Fibroblast of villous mesenchyme (primary cell): ENCODE measurements around the gene IGF2R. TPM values are rescaled to one million over a fixed set of nuclear protein-coding genes. Genes with fewer than 3 reads are reported as not detected.

Experiments
- DNase-seq: peaks from one replicate; pipeline ENCODE4 v3.0.0-alpha.2; 2010; ENCODE audit warnings: low read depth
- H3K4me3 ChIP-seq: 2 replicates; pipeline ENCODE4 v1.5.1; 2011; ENCODE audit warnings: low read depth, mild to moderate bottlenecking, low read length
- CTCF ChIP-seq: IDR thresholded peaks from 2 replicates; pipeline ENCODE4 v1.5.1; 2012; ENCODE audit warnings: low read depth, mild to moderate bottlenecking, low read length; ENCODE audit not compliant: insufficient read depth
- total RNA-seq: library from RNA; depleted of rRNA; stranded (reverse); fragments of >200 nt; gene quantifications from 2 replicates; pipeline ENCODE4 v1.2.3, GENCODE V29; 2012

Gene IGF2R
- total RNA-seq, 1 donor = 132 TPM

- TF ChIP-seq CTCF = no peak
- peak; percentile 39 for DNase-seq
- no peak overlapping the region for H3K4me3 ChIP-seq
Observed at GRCh38 chr6:160141001-160141726, 172.3 kb downstream of the IGF2R start.

- no peak for TF ChIP-seq CTCF
- DNase-seq = no peak
- no peak overlapping the region for H3K4me3 ChIP-seq
Observed at GRCh38 chr6:160142115-160142715, 173.3 kb downstream of the IGF2R start.

GRCh38 chr6:160146454-160147145 is 177.7 kb downstream of the IGF2R start:
- TF ChIP-seq CTCF = no peak
- no peak for DNase-seq
- H3K4me3 ChIP-seq = no peak overlapping the region

- DNase-seq = no peak
- H3K4me3 ChIP-seq = no peak overlapping the region
- no peak for TF ChIP-seq CTCF
Observed at GRCh38 chr6:160147146-160147536, 178.3 kb downstream of the IGF2R start.

GRCh38 chr6:160154471-160154870 is 185.6 kb downstream of the IGF2R start:
- no peak overlapping the region for H3K4me3 ChIP-seq
- TF ChIP-seq CTCF = no peak
- DNase-seq = no peak

- no peak for DNase-seq
- H3K4me3 ChIP-seq = no peak overlapping the region
- TF ChIP-seq CTCF = no peak
Observed at GRCh38 chr6:160156842-160157241, 188.0 kb downstream of the IGF2R start.
